H1 (cell line): ENCODE data around the gene SLC35B2. TPM values are rescaled to one million over a fixed set of nuclear protein-coding genes. Genes with fewer than 3 reads are reported as not detected.

Experiments used
- CHD7 ChIP-seq: fragments of 300-600 bp; sonication (generic); IDR thresholded peaks from 2 replicates; pipeline ENCODE4 v1.7.1; 2012; ENCODE audit warnings: low read length, moderate library complexity, mild to moderate bottlenecking, inconsistent platforms; ENCODE audit not compliant: insufficient replicate concordance
- JUN ChIP-seq: IDR thresholded peaks from 2 replicates; pipeline ENCODE4 v1.6.1; 2011; ENCODE audit warnings: low read depth, mild to moderate bottlenecking, improper control_type of control experiment, low read length
- SIRT6 ChIP-seq: IDR thresholded peaks from one replicate; pipeline ENCODE4 v1.7.1; 2012; ENCODE audit warnings: low read length, inconsistent platforms
- TEAD4 ChIP-seq: IDR thresholded peaks from 2 replicates; pipeline ENCODE4 v1.6.1; 2012; ENCODE audit warnings: low read depth, low read length, inconsistent platforms, mixed read lengths
- polyA plus RNA-seq, 7 experiments: library from polyadenylated mRNA; depleted of rRNA in 3 of 7; stranded (reverse) in 5 of 7; unstranded in 2 of 7; fragments of >200 nt in 5 of 7; fragments of 200-250 nt in 2 of 7; gene quantifications; 1 replicate in 5 of 7; 2 replicates in 1 of 7; 4 replicates in 1 of 7; pipeline versions ENCODE4 v1.2.1 to v1.2.3, GENCODE V29; 2011 to 2013; ENCODE audit warnings: missing spikeins in 2 of 7, mixed read lengths in 2 of 7
- total RNA-seq: library from RNA; stranded (reverse); fragmentation: NEBNext Ultra II Directional; extraction: Animal tissue kit (Norgen Biotek cat#: 25700); gene quantifications from 2 replicates; pipeline ENCODE4 v1.2.1, GENCODE V29; 2021

The SLC35B2 gene
- total and polyA plus RNA-seq, 2 of the 8 experiments (the other 6 are each of a cell fraction or from before 2014, with no cell fraction given): 29.5 to 65.0 TPM

GRCh38 chr6:44269178-44269920 lies 12.0 kb upstream of the SLC35B2 start (continued):
- TF ChIP-seq TEAD4 (no peak), JUN (no peak), SIRT6 (no peak), CHD7 (no peak)
